Body of pancreas (tissue), 4 donors: ENCODE measurements around the gene ATP11A.

Source experiments
- POLR2A ChIP-seq, 3 donors: fragments of 450-650 bp; IDR thresholded peaks; one replicate each; pipeline ENCODE4 v1.6.1; 2016; ENCODE audit warnings: antibody characterized with exemption in 3 of 3, mild to moderate bottlenecking in 2 of 3
- TF ChIP-seq, protein P1 (sequence below), 7 experiments: fragments of 450-650 bp in 4 of 7; fragments of 200-600 bp in 3 of 7; sonication (generic) in 3 of 7; IDR thresholded peaks; one replicate each; pipeline ENCODE4 v1.5.1; 2016 to 2019; ENCODE audit warnings: antibody characterized with exemption in 7 of 7

DNA sequence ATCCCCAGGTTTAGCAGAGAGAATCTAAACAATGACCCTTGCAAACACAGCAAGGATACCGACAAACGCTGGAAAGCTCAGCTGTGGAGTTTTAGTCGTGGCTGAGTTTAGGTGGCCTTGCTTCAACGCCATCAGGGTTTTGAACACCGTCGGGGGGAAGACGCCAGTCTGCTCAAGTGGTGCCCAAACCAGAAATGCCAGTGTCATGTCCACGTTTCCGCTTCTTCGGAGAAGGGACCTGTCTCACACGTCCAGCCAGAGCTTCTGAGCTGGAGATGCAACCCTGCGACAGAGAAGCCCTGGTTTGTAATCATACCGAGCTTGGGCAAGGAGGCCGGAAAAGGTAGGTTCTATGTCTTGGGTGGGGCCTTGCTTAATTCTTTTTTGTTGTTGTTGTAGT is 42.6 kb upstream of the ATP11A start:
- TF ChIP-seq, protein P1, sequence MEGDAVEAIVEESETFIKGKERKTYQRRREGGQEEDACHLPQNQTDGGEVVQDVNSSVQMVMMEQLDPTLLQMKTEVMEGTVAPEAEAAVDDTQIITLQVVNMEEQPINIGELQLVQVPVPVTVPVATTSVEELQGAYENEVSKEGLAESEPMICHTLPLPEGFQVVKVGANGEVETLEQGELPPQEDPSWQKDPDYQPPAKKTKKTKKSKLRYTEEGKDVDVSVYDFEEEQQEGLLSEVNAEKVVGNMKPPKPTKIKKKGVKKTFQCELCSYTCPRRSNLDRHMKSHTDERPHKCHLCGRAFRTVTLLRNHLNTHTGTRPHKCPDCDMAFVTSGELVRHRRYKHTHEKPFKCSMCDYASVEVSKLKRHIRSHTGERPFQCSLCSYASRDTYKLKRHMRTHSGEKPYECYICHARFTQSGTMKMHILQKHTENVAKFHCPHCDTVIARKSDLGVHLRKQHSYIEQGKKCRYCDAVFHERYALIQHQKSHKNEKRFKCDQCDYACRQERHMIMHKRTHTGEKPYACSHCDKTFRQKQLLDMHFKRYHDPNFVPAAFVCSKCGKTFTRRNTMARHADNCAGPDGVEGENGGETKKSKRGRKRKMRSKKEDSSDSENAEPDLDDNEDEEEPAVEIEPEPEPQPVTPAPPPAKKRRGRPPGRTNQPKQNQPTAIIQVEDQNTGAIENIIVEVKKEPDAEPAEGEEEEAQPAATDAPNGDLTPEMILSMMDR (IDR thresholded peaks at IDR 0.05): no peak
- TF ChIP-seq POLR2A (IDR thresholded peaks at IDR 0.05): no peak
